ENCODE results near the gene LTK.

GRCh38 chr15:41554915-41555314, 41.3 kb upstream of the LTK start:
- TF ChIP-seq CTCF (IDR thresholded peaks at IDR 0.05; ENCODE audit: insufficient read depth, low read length) (no peak), REST (IDR thresholded peaks at IDR 0.05; ENCODE audit: insufficient replicate concordance, low read depth) (no peak), POLR2AphosphoS5 (IDR thresholded peaks at IDR 0.05; ENCODE audit: low read depth) (no peak), GABPA (IDR thresholded peaks at IDR 0.05; ENCODE audit: low read depth) (no peak)
